ENCODE data around the gene CCND2. TPM values are rescaled to one million over a fixed set of nuclear protein-coding genes. Genes with fewer than 3 reads are reported as not detected.
"Not testable (repeated sequence)": the region's sequence is repeated elsewhere in the genome, so short reads cannot be mapped to it uniquely, and the experiment has no call there.

Gene CCND2
- total RNA-seq, 1 experiment from 2014 or later: 1.4 TPM

DNA sequence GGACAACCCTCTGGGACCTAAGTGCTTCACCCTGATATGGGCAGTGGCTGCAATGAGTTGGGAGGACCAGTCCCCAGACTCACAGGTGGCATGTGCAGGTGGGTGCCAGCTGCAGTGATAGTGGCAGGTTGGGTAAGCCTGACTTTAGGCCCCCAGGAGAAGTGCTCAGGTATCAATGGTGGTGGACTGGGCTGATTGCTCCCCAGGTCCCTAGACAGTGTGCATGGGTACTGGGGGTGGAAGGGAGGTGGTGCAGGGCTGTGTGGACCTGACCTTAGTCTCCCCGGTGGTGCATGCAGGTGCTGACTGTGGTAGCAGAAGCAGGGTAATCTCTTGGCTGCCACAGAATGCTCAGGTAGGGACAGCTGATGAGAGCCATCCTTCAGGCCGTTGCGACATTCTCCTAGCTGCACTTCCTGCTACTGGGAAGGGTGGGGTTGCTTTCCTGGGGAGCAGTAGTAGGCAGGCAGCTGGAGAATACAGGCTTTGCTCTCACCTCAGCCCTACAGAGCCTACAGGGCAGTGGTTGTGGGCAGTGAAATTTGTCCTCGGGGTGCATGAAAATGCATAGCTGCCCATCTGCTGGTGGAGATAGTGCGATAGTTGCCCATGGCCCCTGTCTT is 33.3 kb upstream of the CCND2 start:
- Histone ChIP-seq H3K9me3 (ENCODE audit: low read length) (no peaks in the 10 kb centered on the region), H4K20me1 (ENCODE audit: insufficient read depth, low read depth, low read length) (no peaks in the 10 kb centered on the region), H3K4me1 (ENCODE audit: low read length) (no peaks in the 10 kb centered on the region), H2AFZ (ENCODE audit: low read length) (no peak overlapping the region), H3K9ac (ENCODE audit: low read length) (no peak overlapping the region), H3K9me2 (replicated peaks; ENCODE audit: insufficient read depth, low read length) (no peaks in the 10 kb centered on the region), H3K27ac (ENCODE audit: low read length) (no peak overlapping the region), H3K4me3 (ENCODE audit: low read length) (no peak overlapping the region), H3K4me2 (ENCODE audit: low read depth, low read length, poor library complexity, severe bottlenecking) (no peak overlapping the region), H3K79me2 (ENCODE audit: low read length) (no peaks in the 10 kb centered on the region), H3K27me3 (ENCODE audit: low read length) (no peaks in the 10 kb centered on the region), H3K36me3 (ENCODE audit: insufficient read depth, low read length) (no peaks in the 10 kb centered on the region)
- DNase-seq: no peak

DNA sequence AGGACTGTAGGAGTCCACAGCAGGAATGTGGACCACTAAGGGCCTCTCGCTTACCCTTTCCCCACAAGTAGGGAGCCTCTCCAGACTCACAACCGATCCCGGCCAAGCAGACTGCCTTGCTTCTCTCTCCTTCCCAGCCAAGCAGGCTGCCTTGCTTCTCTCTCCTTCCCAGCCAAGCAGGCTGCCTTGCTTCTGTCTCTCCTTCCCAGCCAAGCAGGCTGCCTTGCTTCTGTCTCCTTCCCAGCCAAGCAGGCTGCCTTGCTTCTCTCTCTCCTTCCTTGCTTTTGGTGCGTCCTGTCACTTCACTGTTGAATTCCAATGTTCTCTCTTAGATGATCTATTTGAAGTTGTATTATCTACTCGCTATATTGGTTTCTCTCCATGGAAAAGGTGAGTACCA is 32.6 kb upstream of the CCND2 start:
- H4K20me1 ChIP-seq (ENCODE audit: insufficient read depth, low read depth, low read length): no peaks in the 10 kb centered on the region
- H2AFZ ChIP-seq (ENCODE audit: low read length): no peak overlapping the region
- H3K9me2 ChIP-seq (replicated peaks; ENCODE audit: insufficient read depth, low read length): no peaks in the 10 kb centered on the region
- no peak overlapping the region for H3K9ac ChIP-seq (ENCODE audit: low read length)
- H3K4me1 ChIP-seq (ENCODE audit: low read length): no peaks in the 10 kb centered on the region
- H3K36me3 ChIP-seq (ENCODE audit: insufficient read depth, low read length): no peaks in the 10 kb centered on the region
- no peaks in the 10 kb centered on the region for H3K79me2 ChIP-seq (ENCODE audit: low read length)
- no peak for DNase-seq
- H3K27me3 ChIP-seq (ENCODE audit: low read length): no peaks in the 10 kb centered on the region
- no peaks in the 10 kb centered on the region for H3K9me3 ChIP-seq (ENCODE audit: low read length)
- H3K4me3 ChIP-seq (ENCODE audit: low read length): no peak overlapping the region
- no peak overlapping the region for H3K4me2 ChIP-seq (ENCODE audit: low read depth, low read length, poor library complexity, severe bottlenecking)
- H3K27ac ChIP-seq (ENCODE audit: low read length): no peak overlapping the region

DNA sequence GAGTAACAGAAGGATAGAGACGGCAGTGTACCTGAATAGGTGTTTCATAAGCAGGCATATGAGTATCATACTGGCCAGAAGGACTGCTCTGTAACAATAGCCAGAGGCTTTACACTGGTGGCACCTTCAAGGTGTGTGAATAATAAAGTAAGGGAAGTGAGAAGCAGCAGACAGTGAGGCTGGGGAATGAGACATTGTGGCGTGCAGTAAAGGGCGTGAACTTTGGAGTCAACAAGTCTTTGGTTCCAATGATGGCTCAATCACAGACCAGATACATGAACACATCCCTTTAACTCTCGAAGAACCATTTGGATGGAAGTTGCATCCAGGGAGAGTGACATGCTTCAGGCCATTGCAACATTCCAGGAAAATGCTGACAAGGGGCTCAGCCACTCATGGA is 32.0 kb upstream of the CCND2 start:
- H2AFZ ChIP-seq (ENCODE audit: low read length): no peak overlapping the region
- H3K36me3 ChIP-seq (ENCODE audit: insufficient read depth, low read length): no peaks in the 10 kb centered on the region
- H3K27me3 ChIP-seq (ENCODE audit: low read length): no peaks in the 10 kb centered on the region
- no peaks in the 10 kb centered on the region for H3K9me2 ChIP-seq (replicated peaks; ENCODE audit: insufficient read depth, low read length)
- no peaks in the 10 kb centered on the region for H4K20me1 ChIP-seq (ENCODE audit: insufficient read depth, low read depth, low read length)
- H3K79me2 ChIP-seq (ENCODE audit: low read length): no peaks in the 10 kb centered on the region
- no peak overlapping the region for H3K4me3 ChIP-seq (ENCODE audit: low read length)
- no peak overlapping the region for H3K9ac ChIP-seq (ENCODE audit: low read length)
- DNase-seq: no peak
- H3K9me3 ChIP-seq (ENCODE audit: low read length): no peaks in the 10 kb centered on the region
- no peak overlapping the region for H3K4me2 ChIP-seq (ENCODE audit: low read depth, low read length, poor library complexity, severe bottlenecking)
- no peak overlapping the region for H3K27ac ChIP-seq (ENCODE audit: low read length)
- no peaks in the 10 kb centered on the region for H3K4me1 ChIP-seq (ENCODE audit: low read length)

DNA sequence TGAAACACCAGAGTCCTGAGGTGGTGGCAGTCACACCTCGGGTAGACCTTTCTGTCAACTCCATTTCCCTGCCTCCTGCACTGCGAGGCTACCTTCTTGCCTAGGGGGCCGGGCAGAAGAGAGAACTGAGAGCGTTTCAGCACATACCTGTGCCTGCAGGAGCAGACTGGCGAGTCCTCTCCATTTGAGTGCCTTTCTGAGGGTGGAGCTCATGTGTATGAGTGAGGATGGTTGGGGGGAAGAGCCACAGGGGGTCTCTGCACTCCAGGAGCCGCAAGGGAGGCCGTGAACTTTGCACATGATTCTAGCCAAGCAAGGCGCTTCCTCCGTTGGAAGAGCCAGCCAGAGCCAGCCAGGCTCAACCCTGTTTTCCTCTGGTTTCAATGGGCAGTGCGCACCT is 31.0 kb upstream of the CCND2 start:
- Histone ChIP-seq H3K9me2 (replicated peaks; ENCODE audit: insufficient read depth, low read length) (no peaks in the 10 kb centered on the region), H3K9me3 (ENCODE audit: low read length) (no peaks in the 10 kb centered on the region), H2AFZ (ENCODE audit: low read length) (no peak overlapping the region)

DNA sequence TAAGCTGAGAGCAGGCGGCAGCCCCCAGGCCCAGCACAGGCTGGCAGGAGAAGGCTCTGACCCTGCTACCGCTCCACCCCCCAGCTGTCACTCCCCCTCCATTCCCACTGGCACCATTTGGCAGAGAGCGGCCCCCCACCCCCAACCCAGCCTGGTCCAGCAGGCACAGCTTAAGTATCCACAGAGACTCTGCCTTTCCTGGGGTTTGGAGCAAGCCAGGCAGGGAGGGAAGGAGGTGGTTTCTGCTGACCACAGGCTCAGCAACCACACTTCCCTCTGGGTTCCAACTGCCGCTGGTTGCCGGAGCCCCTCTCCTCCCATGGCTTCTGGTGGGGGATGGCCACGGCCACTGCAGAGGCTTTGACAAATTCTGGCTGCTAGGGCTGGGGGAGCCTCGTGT is 30.5 kb upstream of the CCND2 start:
- H3K79me2 ChIP-seq (ENCODE audit: low read length): no peaks in the 10 kb centered on the region
- no peak overlapping the region for H2AFZ ChIP-seq (ENCODE audit: low read length)
- H3K36me3 ChIP-seq (ENCODE audit: insufficient read depth, low read length): no peaks in the 10 kb centered on the region
- no peak overlapping the region for H3K4me3 ChIP-seq (ENCODE audit: low read length)
- H4K20me1 ChIP-seq (ENCODE audit: insufficient read depth, low read depth, low read length): no peaks in the 10 kb centered on the region
- no peak overlapping the region for H3K9ac ChIP-seq (ENCODE audit: low read length)
- H3K9me2 ChIP-seq (replicated peaks; ENCODE audit: insufficient read depth, low read length): no peaks in the 10 kb centered on the region
- no peak overlapping the region for H3K27ac ChIP-seq (ENCODE audit: low read length)
- H3K4me1 ChIP-seq (ENCODE audit: low read length): no peaks in the 10 kb centered on the region
- no peaks in the 10 kb centered on the region for H3K9me3 ChIP-seq (ENCODE audit: low read length)
- no peaks in the 10 kb centered on the region for H3K27me3 ChIP-seq (ENCODE audit: low read length)
- H3K4me2 ChIP-seq (ENCODE audit: low read depth, low read length, poor library complexity, severe bottlenecking): no peak overlapping the region
- no peak for DNase-seq

More for the DNA sequence above, 31.0 kb upstream of the CCND2 start:
- no peak overlapping the region for H3K4me3 ChIP-seq (ENCODE audit: low read length)
- H3K27me3 ChIP-seq (ENCODE audit: low read length): no peaks in the 10 kb centered on the region
- H3K4me1 ChIP-seq (ENCODE audit: low read length): no peaks in the 10 kb centered on the region
- no peak overlapping the region for H3K4me2 ChIP-seq (ENCODE audit: low read depth, low read length, poor library complexity, severe bottlenecking)
- H3K9ac ChIP-seq (ENCODE audit: low read length): no peak overlapping the region
- H3K27ac ChIP-seq (ENCODE audit: low read length): no peak overlapping the region
- H3K79me2 ChIP-seq (ENCODE audit: low read length): no peaks in the 10 kb centered on the region
- no peak for DNase-seq
- no peaks in the 10 kb centered on the region for H3K36me3 ChIP-seq (ENCODE audit: insufficient read depth, low read length)
- no peaks in the 10 kb centered on the region for H4K20me1 ChIP-seq (ENCODE audit: insufficient read depth, low read depth, low read length)

DNA sequence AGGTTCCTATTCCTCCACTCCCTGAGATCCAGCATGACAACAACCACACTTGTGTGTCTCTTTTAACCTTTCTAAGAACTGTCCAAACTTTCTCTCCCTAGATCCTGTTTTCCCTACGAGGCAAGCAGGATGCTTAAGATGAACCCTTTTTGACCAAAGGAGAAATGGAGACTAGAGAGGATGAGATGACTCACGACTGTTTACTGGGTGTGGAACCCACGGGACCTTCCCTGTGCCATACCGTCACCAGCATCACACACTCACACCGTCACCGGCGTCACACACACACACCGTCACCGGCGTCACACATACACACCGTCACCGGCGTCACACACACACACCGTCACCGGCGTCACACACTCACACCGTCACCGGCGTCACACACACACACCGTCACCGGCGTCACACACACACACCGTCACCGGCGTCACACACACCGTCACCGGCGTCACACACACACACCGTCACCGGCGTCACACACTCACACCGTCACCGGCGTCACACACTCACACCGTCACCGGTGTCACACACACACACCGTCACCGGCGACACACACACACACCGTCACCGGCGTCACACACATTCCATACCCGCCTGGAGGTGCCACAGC is 30.0 kb upstream of the CCND2 start:
- not testable (repeated sequence) for H3K4me3 ChIP-seq (ENCODE audit: low read length); H3K4me1 ChIP-seq (ENCODE audit: low read length); DNase-seq; H3K9me2 ChIP-seq (replicated peaks; ENCODE audit: insufficient read depth, low read length); H3K4me2 ChIP-seq (ENCODE audit: low read depth, low read length, poor library complexity, severe bottlenecking); H2AFZ ChIP-seq (ENCODE audit: low read length); H3K9ac ChIP-seq (ENCODE audit: low read length); H3K27me3 ChIP-seq (ENCODE audit: low read length); H4K20me1 ChIP-seq (ENCODE audit: insufficient read depth, low read depth, low read length); H3K36me3 ChIP-seq (ENCODE audit: insufficient read depth, low read length); H3K27ac ChIP-seq (ENCODE audit: low read length); H3K79me2 ChIP-seq (ENCODE audit: low read length); H3K9me3 ChIP-seq (ENCODE audit: low read length)

DNA sequence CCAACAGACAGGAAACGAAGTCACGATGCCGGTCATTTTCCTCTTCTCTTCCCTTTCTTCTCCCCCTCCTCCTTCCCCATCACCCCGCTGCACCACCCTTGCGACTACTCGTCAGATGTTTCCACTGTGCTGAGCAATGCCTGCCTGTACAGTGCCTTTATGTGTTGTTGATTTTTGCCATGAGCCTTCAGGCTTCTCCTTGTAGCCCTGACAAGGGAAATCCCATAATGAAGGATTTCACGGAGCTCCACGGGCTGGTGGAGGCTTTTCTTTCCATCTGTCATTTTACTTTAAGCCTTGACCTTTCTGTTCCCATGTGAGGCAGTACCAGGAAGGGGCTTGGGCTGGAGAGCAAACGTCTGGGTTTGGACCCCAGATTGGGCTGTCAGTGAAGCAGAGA is 28.7 kb upstream of the CCND2 start:
- H3K36me3 ChIP-seq (ENCODE audit: insufficient read depth, low read length): no peaks in the 10 kb centered on the region
- H3K27ac ChIP-seq (ENCODE audit: low read length): no peak overlapping the region
- H2AFZ ChIP-seq (ENCODE audit: low read length): no peak overlapping the region
- no peak overlapping the region for H3K4me2 ChIP-seq (ENCODE audit: low read depth, low read length, poor library complexity, severe bottlenecking)
- H3K27me3 ChIP-seq (ENCODE audit: low read length): no peaks in the 10 kb centered on the region
- H3K9me2 ChIP-seq (replicated peaks; ENCODE audit: insufficient read depth, low read length): no peaks in the 10 kb centered on the region
- no peaks in the 10 kb centered on the region for H3K9me3 ChIP-seq (ENCODE audit: low read length)
- H3K79me2 ChIP-seq (ENCODE audit: low read length): no peaks in the 10 kb centered on the region
- no peaks in the 10 kb centered on the region for H3K4me1 ChIP-seq (ENCODE audit: low read length)
- H4K20me1 ChIP-seq (ENCODE audit: insufficient read depth, low read depth, low read length): no peaks in the 10 kb centered on the region
- no peak for DNase-seq
- H3K4me3 ChIP-seq (ENCODE audit: low read length): no peak overlapping the region
- H3K9ac ChIP-seq (ENCODE audit: low read length): no peak overlapping the region

DNA sequence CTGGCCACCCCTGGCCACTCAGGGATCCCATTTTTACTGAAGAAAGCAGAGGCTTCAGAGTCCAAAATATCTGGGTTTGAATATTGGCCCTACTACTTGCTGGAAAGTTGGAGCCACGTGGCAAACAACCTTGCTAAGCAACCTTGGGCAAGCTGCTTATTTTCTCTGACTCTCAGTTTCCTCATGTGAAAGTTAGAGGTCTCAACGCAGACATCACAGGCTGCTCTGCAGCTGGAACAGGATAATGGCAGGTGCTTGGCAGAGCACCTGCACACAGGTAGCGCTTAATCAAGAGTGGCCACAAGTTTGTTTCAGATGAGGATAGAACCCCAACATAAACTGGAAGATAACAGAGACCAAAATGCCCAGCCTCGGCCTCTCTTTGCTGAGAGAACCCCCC is 28.1 kb upstream of the CCND2 start:
- DNase-seq: no peak
- Histone ChIP-seq H3K36me3 (ENCODE audit: insufficient read depth, low read length) (no peaks in the 10 kb centered on the region), H3K4me3 (ENCODE audit: low read length) (no peak overlapping the region), H2AFZ (ENCODE audit: low read length) (no peak overlapping the region), H4K20me1 (ENCODE audit: insufficient read depth, low read depth, low read length) (no peaks in the 10 kb centered on the region), H3K4me1 (ENCODE audit: low read length) (no peaks in the 10 kb centered on the region), H3K4me2 (ENCODE audit: low read depth, low read length, poor library complexity, severe bottlenecking) (no peak overlapping the region), H3K27me3 (ENCODE audit: low read length) (no peaks in the 10 kb centered on the region), H3K79me2 (ENCODE audit: low read length) (no peaks in the 10 kb centered on the region), H3K27ac (ENCODE audit: low read length) (no peak overlapping the region), H3K9me2 (replicated peaks; ENCODE audit: insufficient read depth, low read length) (no peaks in the 10 kb centered on the region), H3K9me3 (ENCODE audit: low read length) (no peaks in the 10 kb centered on the region), H3K9ac (ENCODE audit: low read length) (no peak overlapping the region)
